DMS 273 treated with DMSO at 0.1 percent for 48 hours (cell line): Measurements from ENCODE around the gene SLC6A6.

Source experiments
- DNase-seq: peaks from one replicate; lab custom pipeline; 2025; lab: John Stamatoyannopoulos, UW

SLC6A6 gene

GRCh38 chr3:14454639-14455310, 52.4 kb downstream of the SLC6A6 start:
- DNase-seq = no peak

- no peak for DNase-seq
These were observed 53.3 kb downstream of the SLC6A6 start for GRCh38 chr3:14455571-14456317.

DNA sequence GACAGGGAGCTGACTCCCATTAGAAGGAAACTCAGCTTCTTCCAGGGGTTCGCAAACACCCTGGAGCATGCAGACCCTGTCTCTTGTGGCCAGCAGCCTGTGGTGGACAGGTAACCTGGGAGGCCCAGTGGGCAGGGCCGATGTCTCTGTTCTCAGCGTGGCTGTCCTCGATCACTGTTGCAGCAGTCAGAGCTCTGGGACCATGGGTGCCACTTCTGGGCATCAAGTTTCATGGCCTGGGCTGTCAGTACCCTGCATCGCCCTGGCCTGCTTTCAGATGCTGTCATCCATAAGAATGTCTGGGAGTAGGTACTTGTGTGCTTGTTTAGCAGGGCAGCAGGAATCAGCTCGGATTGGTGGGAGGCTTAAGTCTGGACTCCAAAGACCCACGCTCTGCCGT, 54.4 kb downstream of the SLC6A6 start:
- DNase-seq = no peak

GRCh38 chr3:14457481-14457880, 55.1 kb downstream of the SLC6A6 start:
- no peak for DNase-seq

DNA sequence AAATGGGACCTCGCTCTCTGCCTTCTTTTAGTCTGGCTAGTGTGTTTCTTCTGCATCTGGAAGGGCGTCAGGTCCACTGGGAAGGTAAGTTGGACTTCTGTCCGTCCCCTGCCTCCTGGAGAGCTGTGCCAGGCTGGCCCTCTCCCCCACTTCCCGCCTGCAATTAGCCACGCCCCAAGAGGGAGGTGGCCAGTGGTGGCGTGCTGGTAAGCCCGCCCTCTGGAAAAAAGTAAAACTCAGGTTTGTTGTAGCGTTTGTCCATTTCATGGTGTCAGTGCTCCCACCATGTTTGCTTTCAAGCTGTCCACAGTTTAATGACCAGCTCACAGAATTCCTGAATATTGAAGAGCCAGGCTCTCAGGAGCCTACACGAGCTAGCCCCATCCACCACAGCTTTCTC, 55.6 kb downstream of the SLC6A6 start:
- DNase-seq = no peak

DNA sequence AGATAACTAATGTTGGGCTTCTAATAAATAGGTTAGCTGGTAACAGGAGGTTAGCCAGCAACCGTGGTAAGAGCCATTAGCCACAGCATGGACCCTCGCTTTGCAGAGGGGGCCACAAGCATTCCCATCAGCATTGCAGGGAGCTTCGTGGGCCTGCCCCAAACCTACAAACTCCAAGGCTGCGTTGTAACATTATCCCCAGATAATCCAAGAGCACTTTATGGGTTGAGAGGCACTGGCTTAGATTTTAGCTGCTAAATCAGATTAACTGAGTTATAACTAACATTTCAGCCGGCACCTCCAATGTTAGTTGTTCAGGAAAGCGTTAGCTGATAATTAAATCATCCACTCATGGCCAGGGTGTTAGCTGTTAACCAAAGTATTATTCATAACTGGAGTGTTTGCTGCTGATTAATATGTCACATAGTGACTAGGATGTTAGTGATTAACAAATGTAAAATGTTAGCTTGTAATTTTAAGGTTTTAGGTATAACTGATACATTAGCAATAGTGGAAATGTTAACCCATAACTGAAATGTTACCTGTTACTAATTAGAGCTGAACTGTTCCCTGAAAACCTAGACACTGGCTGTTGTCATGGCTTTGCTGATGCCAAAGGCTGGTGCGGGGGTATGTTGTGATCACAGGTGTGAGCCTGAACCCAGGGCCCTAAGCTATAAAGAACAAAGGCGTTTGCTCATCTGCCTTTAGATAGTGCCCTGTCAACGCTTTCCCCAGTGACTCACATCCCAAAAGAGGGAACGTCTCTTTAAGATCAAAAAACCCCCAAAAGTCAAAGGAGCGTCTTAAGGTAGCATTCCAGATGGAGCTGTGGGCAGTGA, 56.2 kb downstream of the SLC6A6 start:
- DNase-seq = no peak

- DNase-seq = no peak
These were observed 57.0 kb downstream of the SLC6A6 start for GRCh38 chr3:14459384-14459783.

DNA sequence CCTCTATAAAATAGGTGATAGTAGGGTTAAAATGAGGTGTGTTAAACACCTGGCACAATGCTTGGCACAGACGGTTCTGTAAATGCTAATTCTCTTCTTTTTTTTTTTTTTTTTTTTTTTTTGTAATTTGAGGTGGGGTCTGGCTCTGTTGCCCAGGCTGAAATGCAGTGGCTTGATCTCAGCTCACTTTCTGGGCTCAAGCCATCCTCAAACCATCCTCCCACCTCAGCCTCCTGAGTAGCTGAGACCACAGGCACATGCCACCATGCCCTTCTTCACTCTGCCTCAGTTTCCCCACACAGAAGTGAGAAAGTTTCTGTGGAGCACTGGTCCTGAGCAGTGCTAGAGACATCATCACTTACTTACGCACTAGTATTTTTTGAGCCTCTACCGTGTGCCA, 57.4 kb downstream of the SLC6A6 start:
- no peak for DNase-seq

- no peak for DNase-seq
These were observed 58.1 kb downstream of the SLC6A6 start for GRCh38 chr3:14460342-14461005.

- no peak for DNase-seq
These were observed 58.8 kb downstream of the SLC6A6 start for GRCh38 chr3:14461006-14461747.

- DNase-seq = no peak
These were observed 59.4 kb downstream of the SLC6A6 start for GRCh38 chr3:14461748-14462324.

DNA sequence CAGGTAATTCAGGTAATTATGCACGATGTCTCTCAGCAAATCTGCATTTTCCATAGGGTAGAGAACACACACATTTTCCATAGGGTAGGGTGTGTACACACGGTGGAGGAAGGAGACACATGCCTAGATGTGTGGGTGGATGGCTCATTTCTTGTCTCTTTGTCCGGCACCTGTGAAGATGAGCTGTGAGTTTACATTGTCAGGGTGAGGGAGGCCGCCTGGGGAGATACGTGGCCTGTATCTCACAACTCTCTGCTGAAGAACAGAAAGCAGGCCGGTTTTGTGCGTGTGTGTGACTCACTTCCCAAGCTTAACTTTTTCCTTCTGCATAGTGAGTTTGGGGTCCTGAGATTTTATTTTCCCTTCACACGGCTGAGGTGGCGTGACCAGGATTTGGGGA, 60.3 kb downstream of the SLC6A6 start:
- no peak for DNase-seq

- DNase-seq = no peak
These were observed 61.1 kb downstream of the SLC6A6 start for GRCh38 chr3:14463330-14464140.

DNA sequence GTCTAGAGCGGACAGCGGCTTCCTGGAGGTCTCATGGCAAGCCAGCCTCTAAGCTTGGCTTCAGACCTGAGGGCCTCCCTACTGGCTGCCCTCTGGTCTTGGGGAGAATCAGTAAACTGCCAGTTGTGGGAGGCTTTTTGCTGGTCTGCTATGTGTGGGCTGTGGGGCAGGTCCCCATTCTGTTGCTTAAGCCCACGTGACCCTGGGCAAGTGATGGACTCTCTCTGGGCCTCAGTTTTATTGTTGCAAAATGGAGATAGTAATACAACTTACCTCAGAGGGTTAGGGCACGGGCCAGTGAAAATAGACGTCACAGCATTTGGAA, 61.7 kb downstream of the SLC6A6 start:
- DNase-seq = no peak

DNA sequence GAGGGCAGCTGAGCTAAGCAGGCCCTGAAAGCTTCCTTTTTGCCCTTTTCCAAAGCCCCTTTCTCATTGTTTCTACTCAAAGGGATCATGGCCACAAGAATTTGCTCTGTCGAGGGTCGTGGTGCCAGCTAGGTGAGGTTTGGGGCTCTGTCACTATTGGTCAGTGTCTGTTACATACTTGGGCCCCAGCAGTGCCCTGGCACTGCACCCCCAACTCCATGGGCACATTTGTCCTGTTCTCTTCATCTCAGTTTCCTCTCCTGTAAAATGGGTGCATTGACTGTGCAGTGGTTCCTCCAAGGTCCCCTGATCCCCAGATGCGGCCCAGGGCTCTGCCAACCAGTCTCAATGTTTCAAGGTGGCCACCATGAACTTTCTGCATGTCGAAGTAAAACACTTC, 62.1 kb downstream of the SLC6A6 start:
- DNase-seq = no peak

DNA sequence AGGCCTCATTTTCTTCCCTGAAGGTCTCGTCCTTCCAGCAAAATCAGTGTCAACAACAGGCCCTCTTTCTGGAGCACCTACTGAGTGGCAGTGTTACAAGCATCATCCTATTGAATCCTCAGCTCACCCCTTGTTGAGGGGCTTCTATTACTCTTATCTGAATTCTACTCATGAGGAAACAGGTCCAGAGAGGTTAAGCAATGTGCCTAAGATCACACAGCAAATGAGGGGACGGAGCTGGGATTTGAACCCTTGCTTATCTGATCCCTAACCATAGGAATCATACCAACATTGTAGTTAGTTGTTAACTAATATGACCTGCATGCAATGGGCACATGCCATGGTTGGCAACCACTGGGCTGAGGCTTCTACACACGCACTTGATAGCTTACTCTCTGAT, 63.0 kb downstream of the SLC6A6 start:
- no peak for DNase-seq

DNA sequence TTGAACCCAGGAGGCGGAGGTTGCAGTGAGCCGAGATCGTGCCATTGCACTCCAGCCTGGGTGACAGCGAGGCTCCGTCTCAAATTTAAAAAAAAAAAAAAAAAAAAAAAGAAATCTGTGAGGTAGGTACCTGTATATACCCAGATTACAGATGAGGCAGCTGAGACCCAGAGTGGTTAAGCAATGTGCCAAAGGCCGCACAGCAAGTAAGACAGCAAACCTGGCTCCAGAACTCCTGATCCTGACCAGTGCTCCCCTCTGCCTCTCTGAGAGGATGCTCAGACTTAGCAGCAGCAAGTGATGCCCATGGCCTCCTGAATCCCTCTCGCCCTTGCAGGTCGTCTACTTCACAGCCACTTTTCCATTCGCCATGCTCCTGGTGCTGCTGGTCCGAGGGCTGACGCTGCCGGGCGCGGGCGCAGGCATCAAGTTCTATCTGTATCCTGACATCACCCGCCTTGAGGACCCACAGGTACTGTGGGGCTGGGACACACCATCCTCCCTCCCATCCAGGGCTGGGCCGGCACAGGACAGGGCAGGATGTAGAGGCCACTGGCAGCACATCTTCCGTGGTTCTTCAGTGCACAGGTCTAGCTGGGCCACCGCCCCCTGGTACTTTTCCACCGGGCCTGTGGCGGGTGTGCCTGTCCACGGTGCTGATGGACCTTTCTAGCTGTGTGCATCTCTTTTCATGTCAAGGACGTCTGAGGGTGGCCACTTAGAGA, 63.9 kb downstream of the SLC6A6 start:
- no peak for DNase-seq

- DNase-seq = no peak
These were observed 65.6 kb downstream of the SLC6A6 start for GRCh38 chr3:14467814-14468620.

- DNase-seq = no peak
These were observed 66.2 kb downstream of the SLC6A6 start for GRCh38 chr3:14468621-14468981.
